OCI-LY1 (cell line): ENCODE results near the gene BTBD3.

Experiments
- H2AFZ ChIP-seq: fragments of 200-600 bp; sonication (generic), shearing (Covaris generic); 2 replicates; pipeline ENCODE4 v1.6.0; 2014; ENCODE audit warnings: antibody characterized with exemption, mild to moderate bottlenecking, low read length
- H3F3A ChIP-seq: fragments of 200-600 bp; sonication (generic), shearing (Covaris generic); 2 replicates; pipeline ENCODE4 v1.6.0; 2014; ENCODE audit warnings: mild to moderate bottlenecking, antibody characterized with exemption, low read length, moderate library complexity; ENCODE audit not compliant: insufficient read depth
- H3K27ac ChIP-seq: fragments of 200-600 bp; sonication (generic); 2 replicates; pipeline ENCODE4 v1.5.1; 2014; ENCODE audit warnings: low read length, mixed run types, mild to moderate bottlenecking, low read depth; ENCODE audit not compliant: poor library complexity, severe bottlenecking
- H3K27me3 ChIP-seq: fragments of 200-600 bp; sonication (generic); 2 replicates; pipeline ENCODE4 v1.6.0; 2014; ENCODE audit warnings: antibody characterized with exemption, mild to moderate bottlenecking, low read length, moderate library complexity; ENCODE audit not compliant: insufficient read depth
- H3K36me3 ChIP-seq: fragments of 200-600 bp; sonication (generic); 2 replicates; pipeline ENCODE4 v1.6.1; 2014; ENCODE audit warnings: mild to moderate bottlenecking, antibody characterized with exemption, low read length, moderate library complexity, mixed read lengths; ENCODE audit not compliant: insufficient read depth
- H3K4me1 ChIP-seq: fragments of 200-600 bp; sonication (generic); 2 replicates; pipeline ENCODE4 v1.5.1; 2014; ENCODE audit warnings: mild to moderate bottlenecking, low read length, moderate library complexity; ENCODE audit not compliant: insufficient read depth, severe bottlenecking
- H3K4me2 ChIP-seq: fragments of 200-600 bp; sonication (generic), shearing (Covaris generic); 2 replicates; pipeline ENCODE4 v1.6.1; 2014; ENCODE audit warnings: low read length
- H3K4me3 ChIP-seq: fragments of 200-600 bp; sonication (generic); 2 replicates; pipeline ENCODE4 v1.5.1; 2014; ENCODE audit warnings: low read length, low read depth, mild to moderate bottlenecking, mixed read lengths; ENCODE audit not compliant: poor library complexity, severe bottlenecking
- H3K79me2 ChIP-seq: fragments of 200-600 bp; shearing (Covaris generic); 2 replicates; pipeline ENCODE4 v1.6.1; 2016; ENCODE audit warnings: mixed run types, low read length, mixed read lengths; ENCODE audit not compliant: insufficient read depth
- H3K9ac ChIP-seq: fragments of 200-600 bp; sonication (generic), shearing (Covaris generic); 2 replicates; pipeline ENCODE4 v1.6.1; 2014; ENCODE audit warnings: mild to moderate bottlenecking, low read length, mixed read lengths
- H3K9me2 ChIP-seq: fragments of 200-600 bp; sonication (generic), shearing (Covaris generic); 2 replicates; pipeline ENCODE4 v1.6.1; 2014; ENCODE audit warnings: low read depth, mild to moderate bottlenecking, low read length, mixed read lengths
- H3K9me3 ChIP-seq: fragments of 200-600 bp; shearing (Covaris generic); 2 replicates; pipeline ENCODE4 v1.6.1; 2014; ENCODE audit warnings: low read length, mixed read lengths
- H4K20me1 ChIP-seq: fragments of 200-600 bp; sonication (generic), shearing (Covaris generic); 2 replicates; pipeline ENCODE4 v1.6.0; 2016; ENCODE audit warnings: mild to moderate bottlenecking, low read length; ENCODE audit not compliant: insufficient read depth
- CTCF ChIP-seq: fragments of 200-600 bp; sonication (generic), shearing (Covaris generic); IDR thresholded peaks from 2 replicates; pipeline ENCODE4 v1.5.1; 2017; ENCODE audit warnings: mild to moderate bottlenecking, antibody characterized with exemption, low read length, moderate library complexity, mixed read lengths
- EZH2 ChIP-seq: fragments of 200-600 bp; sonication (generic), shearing (Covaris generic); IDR thresholded peaks from 2 replicates; pipeline ENCODE4 v1.8.0; 2017; ENCODE audit warnings: borderline replicate concordance, mixed run types, mild to moderate bottlenecking, antibody characterized with exemption, low read length, moderate library complexity, mixed read lengths

The BTBD3 gene

GRCh38 chr20:11917663-11918062, at the start of gene BTBD3:
Gene BTBD3 (plus strand): TSS chr20:11917893. CDS start chr20:11918276, 383 bp downstream.
- no peak within 1 kb of the TSS for H3K4me3 ChIP-seq

GRCh38 chr20:11869641-11870040, 48.1 kb upstream of the BTBD3 start:
- TF ChIP-seq EZH2 (no peak), CTCF (no peak)
- H2AFZ ChIP-seq = no peak overlapping the region

More at GRCh38 chr20:11917663-11918062, at the start of gene BTBD3:
- Histone ChIP-seq H3K79me2 (no peaks in the 10 kb centered on the region), H3K9me2 (no peaks in the 10 kb centered on the region), H3K4me2 (no peak within 1 kb of the TSS), H3K4me1 (no peaks in the 10 kb centered on the region), H3K27me3 (no peaks in the 10 kb centered on the region), H3K27ac (no peak within 1 kb of the TSS), H2AFZ (no peak within 1 kb of the TSS), H3F3A (no peaks in the 10 kb centered on the region), H3K36me3 (no peaks in the 10 kb centered on the region), H4K20me1 (no peaks in the 10 kb centered on the region), H3K9ac (no peak within 1 kb of the TSS), H3K9me3 (no peaks in the 10 kb centered on the region)
- TF ChIP-seq CTCF = no peak
- no peak for TF ChIP-seq EZH2

GRCh38 chr20:11870411-11870810, 47.3 kb upstream of the BTBD3 start:
- Histone ChIP-seq H3K4me2 (no peak overlapping the region), H3K27me3 (no peaks in the 10 kb centered on the region), H3K27ac (no peak overlapping the region), H3K9ac (no peak overlapping the region), H3K4me1 (no peaks in the 10 kb centered on the region), H2AFZ (no peak overlapping the region), H3K79me2 (no peaks in the 10 kb centered on the region), H3K9me3 (no peaks in the 10 kb centered on the region), H4K20me1 (no peaks in the 10 kb centered on the region), H3K4me3 (no peak overlapping the region), H3K36me3 (no peaks in the 10 kb centered on the region), H3F3A (no peaks in the 10 kb centered on the region), H3K9me2 (no peaks in the 10 kb centered on the region)
- no peak for TF ChIP-seq EZH2
- no peak for TF ChIP-seq CTCF

More at GRCh38 chr20:11869641-11870040, 48.1 kb upstream of the BTBD3 start:
- no peaks in the 10 kb centered on the region for H3F3A ChIP-seq
- H4K20me1 ChIP-seq = no peaks in the 10 kb centered on the region
- H3K9me2 ChIP-seq = no peaks in the 10 kb centered on the region
- no peaks in the 10 kb centered on the region for H3K79me2 ChIP-seq
- no peak overlapping the region for H3K4me3 ChIP-seq
- no peaks in the 10 kb centered on the region for H3K27me3 ChIP-seq
- no peak overlapping the region for H3K27ac ChIP-seq
- H3K36me3 ChIP-seq = no peaks in the 10 kb centered on the region
- no peak overlapping the region for H3K4me2 ChIP-seq
- no peaks in the 10 kb centered on the region for H3K4me1 ChIP-seq
- no peaks in the 10 kb centered on the region for H3K9me3 ChIP-seq
- no peak overlapping the region for H3K9ac ChIP-seq
